H1 (cell line): ENCODE results near the gene RETNLB. TPM values are rescaled to one million over a fixed set of nuclear protein-coding genes. Genes with fewer than 3 reads are reported as not detected.

Experiments used
- CTCF ChIA-PET: fragments of 300-600 bp; sonication (Branson Sonifier 250); formaldehyde crosslinking; loops from one replicate; lab custom pipeline; 2021; ENCODE audit not compliant: partially characterized antibody; lab: Charles Lee
- POLR2A ChIA-PET: fragments of 300-600 bp; sonication (Branson Sonifier 250); formaldehyde crosslinking; loops from one replicate; lab custom pipeline; 2021; ENCODE audit warnings: inconsistent platforms; ENCODE audit not compliant: partially characterized antibody; lab: Charles Lee
- DNase-seq, 2 experiments: peaks; one replicate each; pipeline versions ENCODE4 v3.0.0 to v3.0.0-alpha.2; 2010 to 2022; ENCODE audit warnings: low spot score in 2 of 2, low read depth in 1 of 2, mixed read lengths in 1 of 2
- FAIRE-seq: peaks from 2 replicates; lab custom pipeline; 2011; peaks lifted over from hg19 to GRCh38; lab: Jason Lieb, UNC
- H2AFZ ChIP-seq: 2 replicates; pipeline ENCODE4 v1.8.1; 2012; ENCODE audit warnings: low read length, inconsistent platforms
- H2AK5ac ChIP-seq: 2 replicates; pipeline ENCODE4 v1.6.1; 2013; ENCODE audit warnings: low read depth, low read length
- H2BK120ac ChIP-seq: replicated peaks from 2 replicates; pipeline ENCODE3; 2013; ENCODE audit warnings: low read depth, low read length, inconsistent platforms
- H2BK12ac ChIP-seq: 2 replicates; pipeline ENCODE4 v1.6.1; 2013; ENCODE audit warnings: low read depth, low read length
- H2BK15ac ChIP-seq: 2 replicates; pipeline ENCODE4 v1.6.1; 2013; ENCODE audit warnings: low read length
- H2BK20ac ChIP-seq: 2 replicates; pipeline ENCODE4 v1.6.1; 2013; ENCODE audit warnings: low read length
- H2BK5ac ChIP-seq: 2 replicates; pipeline ENCODE4 v1.6.1; 2013; ENCODE audit warnings: low read depth, low read length
- H3K14ac ChIP-seq: 2 replicates; pipeline ENCODE4 v1.6.1; 2013; ENCODE audit warnings: inconsistent platforms; ENCODE audit not compliant: insufficient read length
- H3K18ac ChIP-seq: 2 replicates; pipeline ENCODE4 v1.6.1; 2013; ENCODE audit warnings: low read length; ENCODE audit errors: extremely low read depth
- H3K23ac ChIP-seq: 2 replicates; pipeline ENCODE4 v1.6.1; 2013; ENCODE audit warnings: inconsistent platforms; ENCODE audit not compliant: insufficient read length
- H3K23me2 ChIP-seq: 2 replicates; pipeline ENCODE4 v1.6.1; 2013; ENCODE audit warnings: low read depth, low read length
- H3K27ac ChIP-seq: 2 replicates; pipeline ENCODE4 v1.6.1; 2011; ENCODE audit warnings: low read depth, low read length, inconsistent platforms
- H3K27me3 ChIP-seq, 4 experiments: replicated peaks in 1 of 4; 1 replicate in 1 of 4; 2 replicates in 3 of 4; pipeline versions ENCODE4 v1.6.1 to v1.8.1; 2011 to 2013; ENCODE audit warnings: low read length in 3 of 4, mild to moderate bottlenecking in 3 of 4, inconsistent platforms in 2 of 4, mixed read lengths in 2 of 4, moderate library complexity in 1 of 4; ENCODE audit not compliant: control insufficient read depth in 3 of 4, insufficient read depth in 3 of 4; ENCODE audit errors: extremely low read depth in 1 of 4
- H3K36me3 ChIP-seq, 4 experiments: 2 replicates each; pipeline versions ENCODE4 v1.6.1 to v1.8.1; 2011 to 2013; ENCODE audit warnings: mild to moderate bottlenecking in 4 of 4, low read length in 3 of 4, moderate library complexity in 2 of 4, control low read depth in 1 of 4, inconsistent platforms in 1 of 4; ENCODE audit not compliant: insufficient read depth in 4 of 4, control insufficient read depth in 2 of 4
- H3K4ac ChIP-seq: replicated peaks from 2 replicates; pipeline ENCODE3; 2013; ENCODE audit warnings: low read length, low read depth, mixed read lengths, inconsistent platforms; ENCODE audit not compliant: insufficient read length
- H3K4me1 ChIP-seq, 4 experiments: replicated peaks in 1 of 4; 1 replicate in 1 of 4; 2 replicates in 3 of 4; pipeline versions ENCODE4 v1.6.1 to v1.8.1; 2011 to 2013; ENCODE audit warnings: low read length in 3 of 4, inconsistent platforms in 2 of 4, mixed read lengths in 1 of 4; ENCODE audit not compliant: insufficient read depth in 4 of 4, control insufficient read depth in 3 of 4
- H3K4me2 ChIP-seq, 2 experiments: 2 replicates each; pipeline versions ENCODE4 v1.6.1 to v1.8.1; 2011 to 2013; ENCODE audit warnings: low read depth in 2 of 2, low read length in 2 of 2, control low read depth in 1 of 2, inconsistent platforms in 1 of 2, mild to moderate bottlenecking in 1 of 2; ENCODE audit not compliant: insufficient read depth in 1 of 2
- H3K4me3 ChIP-seq, 4 experiments: fragments of 200-600, 300-600 bp in 1 of 4; sonication (generic), shearing (Covaris generic), sonication (Bioruptor Twin) in 1 of 4; 2 replicates each; pipeline versions ENCODE4 v1.5.1 to v1.8.1; 2011 to 2016; ENCODE audit warnings: low read length in 4 of 4, low read depth in 3 of 4, control low read depth in 2 of 4, inconsistent platforms in 2 of 4, mild to moderate bottlenecking in 2 of 4, mixed read lengths in 1 of 4, moderate library complexity in 1 of 4; ENCODE audit not compliant: insufficient read depth in 2 of 4; ENCODE audit errors: extremely low read depth in 1 of 4
- H3K56ac ChIP-seq: replicated peaks from 2 replicates; pipeline ENCODE3; 2013; ENCODE audit warnings: low read depth, mild to moderate bottlenecking, mixed read lengths, low read length, inconsistent platforms; ENCODE audit not compliant: insufficient read length
- H3K79me1 ChIP-seq: 2 replicates; pipeline ENCODE4 v1.6.1; 2013; ENCODE audit warnings: low read depth, low read length, control low read depth
- H3K79me2 ChIP-seq, 2 experiments: 2 replicates each; pipeline versions ENCODE4 v1.6.1 to v1.8.1; 2012 to 2013; ENCODE audit warnings: low read length in 2 of 2, mild to moderate bottlenecking in 2 of 2, inconsistent platforms in 1 of 2; ENCODE audit not compliant: insufficient read depth in 2 of 2, control insufficient read depth in 1 of 2
- H3K9ac ChIP-seq, 4 experiments: replicated peaks in 1 of 4; 1 replicate in 1 of 4; 2 replicates in 3 of 4; pipeline versions ENCODE4 v1.6.1 to v1.8.1; 2011 to 2013; ENCODE audit warnings: low read depth in 3 of 4, low read length in 3 of 4, control low read depth in 2 of 4, mild to moderate bottlenecking in 2 of 4, moderate library complexity in 2 of 4, inconsistent platforms in 1 of 4; ENCODE audit errors: extremely low read depth in 1 of 4
- H3K9me3 ChIP-seq, 2 experiments: 2 replicates each; pipeline versions ENCODE4 v1.6.1 to v1.8.1; 2012 to 2013; ENCODE audit warnings: mild to moderate bottlenecking in 2 of 2, moderate library complexity in 2 of 2, control low read depth in 1 of 2, inconsistent platforms in 1 of 2, low read depth in 1 of 2, low read length in 1 of 2, mixed read lengths in 1 of 2; ENCODE audit not compliant: insufficient read depth in 2 of 2
- H4K20me1 ChIP-seq, 2 experiments: replicated peaks in 1 of 2; 2 replicates each; pipeline versions ENCODE3 to v1.8.1; 2011 to 2013; ENCODE audit warnings: inconsistent platforms in 2 of 2, low read length in 2 of 2, mild to moderate bottlenecking in 1 of 2; ENCODE audit not compliant: insufficient read depth in 2 of 2, control insufficient read depth in 1 of 2
- H4K5ac ChIP-seq: 2 replicates; pipeline ENCODE4 v1.6.1; 2013; ENCODE audit warnings: low read length, low read depth, mixed read lengths, inconsistent platforms; ENCODE audit not compliant: insufficient read length
- H4K8ac ChIP-seq: 2 replicates; pipeline ENCODE4 v1.8.0; 2013; ENCODE audit warnings: mild to moderate bottlenecking, moderate library complexity, low read length, inconsistent platforms; ENCODE audit not compliant: insufficient read depth; ENCODE audit errors: extremely low read depth
- H4K91ac ChIP-seq: replicated peaks from 2 replicates; pipeline ENCODE3; 2013; ENCODE audit warnings: low read length, mixed read lengths, inconsistent platforms; ENCODE audit not compliant: insufficient read length
- ZNF274 ChIP-seq: IDR thresholded peaks from 2 replicates; pipeline ENCODE4 v1.7.0; 2012; ENCODE audit warnings: low read length, borderline replicate concordance; ENCODE audit errors: extremely low read depth
- WGBS, 2 experiments: shearing (Covaris generic) in 1 of 2; methylation state at CpG; one replicate each; pipeline versions ENCODE4 v1.1.6 to v1.1.7; 2013 to 2015; ENCODE audit warnings: low lambda C conversion rate in 2 of 2, mixed read lengths in 2 of 2, inconsistent platforms in 1 of 2, low coverage in 1 of 2, missing lambda C conversion rate in 1 of 2; ENCODE audit not compliant: insufficient replicate concordance in 2 of 2, insufficient coverage in 1 of 2, insufficient read length in 1 of 2; ENCODE audit errors: extremely low coverage in 1 of 2, missing lambda C conversion rate in 1 of 2; 5-methylcytosine and 5-hydroxymethylcytosine counted together
- polyA plus RNA-seq, 7 experiments: library from polyadenylated mRNA; depleted of rRNA in 3 of 7; stranded (reverse) in 5 of 7; unstranded in 2 of 7; fragments of >200 nt in 5 of 7; fragments of 200-250 nt in 2 of 7; gene quantifications; 1 replicate in 5 of 7; 2 replicates in 1 of 7; 4 replicates in 1 of 7; pipeline versions ENCODE4 v1.2.1 to v1.2.3, GENCODE V29; 2011 to 2013; ENCODE audit warnings: missing spikeins in 2 of 7, mixed read lengths in 2 of 7
- total RNA-seq: library from RNA; stranded (reverse); fragmentation: NEBNext Ultra II Directional; extraction: Animal tissue kit (Norgen Biotek cat#: 25700); gene quantifications from 2 replicates; pipeline ENCODE4 v1.2.1, GENCODE V29; 2021

RETNLB gene
- total and polyA plus RNA-seq, 2 of the 8 experiments (the other 6 are each of a cell fraction or from before 2014, with no cell fraction given), result not detected

GRCh38 chr3:108791473-108791872 is 34.3 kb upstream of the RETNLB start:
- Histone ChIP-seq H3K79me2 (no peaks in the 10 kb centered on the region), H4K5ac (no peak overlapping the region), H3K36me3 (no peaks in the 10 kb centered on the region), H3K4me3 (no peak overlapping the region), H3K23me2 (no peaks in the 10 kb centered on the region; the same call in 1 of the 2 replicates), H3K27me3 (no peaks in the 10 kb centered on the region), H3K79me1 (no peaks in the 10 kb centered on the region), H2BK5ac (no peak overlapping the region), H2BK12ac (no peak overlapping the region), H3K4ac (no peak overlapping the region), H3K14ac (no peak overlapping the region), H3K56ac (no peak overlapping the region), H3K18ac (no peak overlapping the region), H3K27ac (no peak overlapping the region), H3K4me2 (no peak overlapping the region), H2AK5ac (no peak overlapping the region), H4K91ac (no peak overlapping the region), H3K4me1 (no peaks in the 10 kb centered on the region), H4K8ac (no peak overlapping the region), H3K23ac (no peak overlapping the region), H3K9me3 (no peaks in the 10 kb centered on the region), H2BK15ac (no peak overlapping the region), H3K9ac (no peak overlapping the region), H2BK120ac (no peak overlapping the region), H2BK20ac (no peak overlapping the region), H2AFZ (peak overlapping the region; percentile 81), H4K20me1 (no peaks in the 10 kb centered on the region)
- WGBS, 2 experiments, result 66% methylated on average over 3 of the region's 3 CpGs; no CpG with 5 or more reads in 1 of the 2 experiments
- POLR2A ChIA-PET, result no interaction called here
- DNase-seq (no peak), FAIRE-seq (no peak)
- CTCF ChIA-PET, result interaction anchor here (1.2 kb wide), 1 partner anchor 10 kb away, joined by 3 read pairs; no protein-coding TSS in a partner anchor
- TF ChIP-seq ZNF274, result no peak
